ENCODE results near the gene MLIP. TPM values are rescaled to one million over a fixed set of nuclear protein-coding genes. Genes with fewer than 3 reads are reported as not detected.

Gene MLIP
- total RNA-seq, 1 experiment from 2014 or later: 0.59 TPM

DNA sequence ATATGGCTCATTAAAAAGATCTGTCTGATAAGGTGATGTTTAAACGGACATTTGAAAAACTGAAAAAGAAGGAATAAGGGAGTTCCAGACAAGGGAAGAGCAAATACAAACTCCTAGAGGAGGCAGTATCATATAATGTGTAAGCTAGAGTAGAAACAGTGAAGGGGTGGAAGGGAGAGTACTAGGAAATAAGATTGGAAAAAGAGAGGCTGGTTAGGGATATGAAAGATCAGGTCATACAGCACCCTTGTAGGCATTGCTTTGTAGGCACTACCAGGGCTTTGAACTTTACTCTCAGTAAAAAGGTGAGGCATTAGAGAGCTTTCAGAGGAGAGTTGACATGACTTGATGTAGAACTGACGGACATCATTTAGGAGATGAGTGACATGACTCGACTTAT lies 85.7 kb downstream of the MLIP start:
- Histone ChIP-seq H3K79me2 (ENCODE audit: insufficient read depth, low read length) (no peaks in the 10 kb centered on the region), H3K9me3 (ENCODE audit: control insufficient read depth in 1 of 2, insufficient read depth in 1 of 2, low read depth in 1 of 2, low read length in 2 of 2) (no peaks in the 10 kb centered on the region), H3K27ac (ENCODE audit: low read depth, low read length) (no peak overlapping the region), H3K9ac (ENCODE audit: low read length) (no peak overlapping the region), H3K9me2 (ENCODE audit: insufficient read depth) (no peaks in the 10 kb centered on the region), H3K36me3 (ENCODE audit: control insufficient read depth in 1 of 2, insufficient read depth in 2 of 2, low read length in 2 of 2) (no peaks in the 10 kb centered on the region), H4K20me1 (ENCODE audit: insufficient read depth) (no peaks in the 10 kb centered on the region), H3K27me3 (ENCODE audit: insufficient read depth, low read length) (no peaks in the 10 kb centered on the region), H3K4me1 (ENCODE audit: control insufficient read depth in 1 of 2, insufficient read depth in 2 of 2, low read length in 2 of 2) (peaks cover 17 to 20% of the 10 kb centered on the region in 2 experiments), H2AFZ (ENCODE audit: low read depth, low read length, poor library complexity, severe bottlenecking) (no peak overlapping the region), H3K4me3 (replicated peaks in 1 of 2; ENCODE audit: low read depth in 1 of 2, low read length in 2 of 2) (no peak overlapping the region), H3K4me2 (ENCODE audit: low read length) (no peak overlapping the region)
- BruUV-seq (replicated peaks): no TSS peak
- ChIA-PET POLR2A (no interaction called here), CTCF (no interaction called here), RAD21 (ENCODE audit: low non-redundant PET in 1 of 2, low total read pairs in 2 of 2, uncharacterized antibody in 2 of 2, unreplicated experiment in 2 of 2) (no interaction called here)
- TF ChIP-seq SP1 (IDR thresholded peaks at IDR 0.05; ENCODE audit: low read depth) (no peak), SRF (IDR thresholded peaks at IDR 0.05; ENCODE audit: low read depth) (no peak), POLR2A (IDR thresholded peaks at IDR 0.05; ENCODE audit: borderline replicate concordance, extremely low read depth, insufficient read depth, insufficient read length) (no peak)
- intact Hi-C loops (cut with micrococcal nuclease): no loop called here
- ATAC-seq: no peak
- DNase-seq (ENCODE audit: low read depth, low spot score): no peak

DNA sequence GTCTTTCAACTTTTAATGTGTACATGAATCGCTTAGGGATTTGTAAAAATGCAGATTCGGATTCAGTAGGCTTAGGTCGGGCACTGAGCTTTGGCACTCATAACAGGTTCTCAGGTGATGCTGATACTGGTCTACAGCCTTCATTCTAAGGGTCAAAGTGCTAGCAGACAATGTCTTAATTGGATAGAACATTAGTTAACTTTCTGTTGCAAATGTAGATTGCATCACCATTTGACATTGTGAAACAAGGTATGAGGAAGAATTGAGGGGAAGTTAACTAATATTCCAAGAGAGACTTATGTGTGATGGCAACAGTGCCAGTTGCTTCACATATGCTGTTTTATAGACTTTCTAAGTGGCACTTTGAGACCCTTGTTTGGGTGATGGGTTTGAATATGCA lies 86.9 kb downstream of the MLIP start:
- CTCF ChIA-PET: no interaction called here

More for the DNA sequence above, 86.9 kb downstream of the MLIP start:
- Histone ChIP-seq H3K27ac (ENCODE audit: low read depth, low read length) (no peak overlapping the region), H4K20me1 (ENCODE audit: insufficient read depth) (no peaks in the 10 kb centered on the region), H3K4me3 (replicated peaks in 1 of 2; ENCODE audit: low read depth in 1 of 2, low read length in 2 of 2) (no peak overlapping the region), H3K9me2 (ENCODE audit: insufficient read depth) (no peaks in the 10 kb centered on the region), H3K9me3 (ENCODE audit: control insufficient read depth in 1 of 2, insufficient read depth in 1 of 2, low read depth in 1 of 2, low read length in 2 of 2) (no peaks in the 10 kb centered on the region), H3K79me2 (ENCODE audit: insufficient read depth, low read length) (no peaks in the 10 kb centered on the region), H3K4me1 (ENCODE audit: control insufficient read depth in 1 of 2, insufficient read depth in 2 of 2, low read length in 2 of 2) (peaks cover 15 to 16% of the 10 kb centered on the region in 2 experiments), H3K36me3 (ENCODE audit: control insufficient read depth in 1 of 2, insufficient read depth in 2 of 2, low read length in 2 of 2) (no peaks in the 10 kb centered on the region), H3K9ac (ENCODE audit: low read length) (no peak overlapping the region), H2AFZ (ENCODE audit: low read depth, low read length, poor library complexity, severe bottlenecking) (no peak overlapping the region), H3K4me2 (ENCODE audit: low read length) (no peak overlapping the region), H3K27me3 (ENCODE audit: insufficient read depth, low read length) (no peaks in the 10 kb centered on the region)
- TF ChIP-seq JUND (IDR thresholded peaks at IDR 0.05) (no peak), RAD21 (IDR thresholded peaks at IDR 0.05; ENCODE audit: low read depth) (no peak), EZH2phosphoT487 (IDR thresholded peaks at IDR 0.05; ENCODE audit: borderline replicate concordance) (no peak), ZFX (IDR thresholded peaks at IDR 0.05) (no peak), CEBPB (IDR thresholded peaks at IDR 0.05; ENCODE audit: low read depth) (no peak), FOSL1 (IDR thresholded peaks at IDR 0.05; ENCODE audit: low read depth) (no peak), SRF (IDR thresholded peaks at IDR 0.05; ENCODE audit: low read depth) (no peak), TCF7L2 (IDR thresholded peaks at IDR 0.05; ENCODE audit: borderline replicate concordance, extremely low read depth, insufficient read depth, insufficient read length) (no peak)
- TF ChIP-seq, protein P1, sequence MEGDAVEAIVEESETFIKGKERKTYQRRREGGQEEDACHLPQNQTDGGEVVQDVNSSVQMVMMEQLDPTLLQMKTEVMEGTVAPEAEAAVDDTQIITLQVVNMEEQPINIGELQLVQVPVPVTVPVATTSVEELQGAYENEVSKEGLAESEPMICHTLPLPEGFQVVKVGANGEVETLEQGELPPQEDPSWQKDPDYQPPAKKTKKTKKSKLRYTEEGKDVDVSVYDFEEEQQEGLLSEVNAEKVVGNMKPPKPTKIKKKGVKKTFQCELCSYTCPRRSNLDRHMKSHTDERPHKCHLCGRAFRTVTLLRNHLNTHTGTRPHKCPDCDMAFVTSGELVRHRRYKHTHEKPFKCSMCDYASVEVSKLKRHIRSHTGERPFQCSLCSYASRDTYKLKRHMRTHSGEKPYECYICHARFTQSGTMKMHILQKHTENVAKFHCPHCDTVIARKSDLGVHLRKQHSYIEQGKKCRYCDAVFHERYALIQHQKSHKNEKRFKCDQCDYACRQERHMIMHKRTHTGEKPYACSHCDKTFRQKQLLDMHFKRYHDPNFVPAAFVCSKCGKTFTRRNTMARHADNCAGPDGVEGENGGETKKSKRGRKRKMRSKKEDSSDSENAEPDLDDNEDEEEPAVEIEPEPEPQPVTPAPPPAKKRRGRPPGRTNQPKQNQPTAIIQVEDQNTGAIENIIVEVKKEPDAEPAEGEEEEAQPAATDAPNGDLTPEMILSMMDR (IDR thresholded peaks at IDR 0.05 in 2 of 3, conservative IDR thresholded peaks at IDR 0.05 in 1 of 3; ENCODE audit: borderline replicate concordance in 1 of 3, insufficient read depth in 1 of 3, low read depth in 2 of 3, low read length in 2 of 3): no peak
- TF ChIP-seq, protein P2, sequence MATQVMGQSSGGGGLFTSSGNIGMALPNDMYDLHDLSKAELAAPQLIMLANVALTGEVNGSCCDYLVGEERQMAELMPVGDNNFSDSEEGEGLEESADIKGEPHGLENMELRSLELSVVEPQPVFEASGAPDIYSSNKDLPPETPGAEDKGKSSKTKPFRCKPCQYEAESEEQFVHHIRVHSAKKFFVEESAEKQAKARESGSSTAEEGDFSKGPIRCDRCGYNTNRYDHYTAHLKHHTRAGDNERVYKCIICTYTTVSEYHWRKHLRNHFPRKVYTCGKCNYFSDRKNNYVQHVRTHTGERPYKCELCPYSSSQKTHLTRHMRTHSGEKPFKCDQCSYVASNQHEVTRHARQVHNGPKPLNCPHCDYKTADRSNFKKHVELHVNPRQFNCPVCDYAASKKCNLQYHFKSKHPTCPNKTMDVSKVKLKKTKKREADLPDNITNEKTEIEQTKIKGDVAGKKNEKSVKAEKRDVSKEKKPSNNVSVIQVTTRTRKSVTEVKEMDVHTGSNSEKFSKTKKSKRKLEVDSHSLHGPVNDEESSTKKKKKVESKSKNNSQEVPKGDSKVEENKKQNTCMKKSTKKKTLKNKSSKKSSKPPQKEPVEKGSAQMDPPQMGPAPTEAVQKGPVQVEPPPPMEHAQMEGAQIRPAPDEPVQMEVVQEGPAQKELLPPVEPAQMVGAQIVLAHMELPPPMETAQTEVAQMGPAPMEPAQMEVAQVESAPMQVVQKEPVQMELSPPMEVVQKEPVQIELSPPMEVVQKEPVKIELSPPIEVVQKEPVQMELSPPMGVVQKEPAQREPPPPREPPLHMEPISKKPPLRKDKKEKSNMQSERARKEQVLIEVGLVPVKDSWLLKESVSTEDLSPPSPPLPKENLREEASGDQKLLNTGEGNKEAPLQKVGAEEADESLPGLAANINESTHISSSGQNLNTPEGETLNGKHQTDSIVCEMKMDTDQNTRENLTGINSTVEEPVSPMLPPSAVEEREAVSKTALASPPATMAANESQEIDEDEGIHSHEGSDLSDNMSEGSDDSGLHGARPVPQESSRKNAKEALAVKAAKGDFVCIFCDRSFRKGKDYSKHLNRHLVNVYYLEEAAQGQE (IDR thresholded peaks at IDR 0.05; ENCODE audit: low read depth): no peak
- TF ChIP-seq, protein P3, sequence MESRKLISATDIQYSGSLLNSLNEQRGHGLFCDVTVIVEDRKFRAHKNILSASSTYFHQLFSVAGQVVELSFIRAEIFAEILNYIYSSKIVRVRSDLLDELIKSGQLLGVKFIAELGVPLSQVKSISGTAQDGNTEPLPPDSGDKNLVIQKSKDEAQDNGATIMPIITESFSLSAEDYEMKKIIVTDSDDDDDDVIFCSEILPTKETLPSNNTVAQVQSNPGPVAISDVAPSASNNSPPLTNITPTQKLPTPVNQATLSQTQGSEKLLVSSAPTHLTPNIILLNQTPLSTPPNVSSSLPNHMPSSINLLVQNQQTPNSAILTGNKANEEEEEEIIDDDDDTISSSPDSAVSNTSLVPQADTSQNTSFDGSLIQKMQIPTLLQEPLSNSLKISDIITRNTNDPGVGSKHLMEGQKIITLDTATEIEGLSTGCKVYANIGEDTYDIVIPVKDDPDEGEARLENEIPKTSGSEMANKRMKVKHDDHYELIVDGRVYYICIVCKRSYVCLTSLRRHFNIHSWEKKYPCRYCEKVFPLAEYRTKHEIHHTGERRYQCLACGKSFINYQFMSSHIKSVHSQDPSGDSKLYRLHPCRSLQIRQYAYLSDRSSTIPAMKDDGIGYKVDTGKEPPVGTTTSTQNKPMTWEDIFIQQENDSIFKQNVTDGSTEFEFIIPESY (IDR thresholded peaks at IDR 0.05; ENCODE audit: extremely low read depth, insufficient replicate concordance, low read length): no peak
- RAD21 ChIA-PET (ENCODE audit: low non-redundant PET in 1 of 2, low total read pairs in 2 of 2, uncharacterized antibody in 2 of 2, unreplicated experiment in 2 of 2): no interaction called here
- intact Hi-C loops (cut with micrococcal nuclease): no loop called here
- BruUV-seq (replicated peaks): no TSS peak
- ATAC-seq (no peak), DNase-seq (ENCODE audit: low read depth, low spot score) (no peak)
- POLR2A ChIA-PET: no interaction called here

Measured in HCT116 (cell line).